Measurements from ENCODE around the gene WAC.
"Not testable (repeated sequence)": the region's sequence is repeated elsewhere in the genome, so short reads cannot be mapped to it uniquely, and the experiment has no call there.

Gene WAC

GRCh38 chr10:28616514-28616913 is 83.6 kb downstream of the WAC start:
- DNase-seq (ENCODE audit: low spot score), result no peak

GRCh38 chr10:28619455-28619854 is 86.5 kb downstream of the WAC start:
- DNase-seq (ENCODE audit: low spot score), result no peak

DNA sequence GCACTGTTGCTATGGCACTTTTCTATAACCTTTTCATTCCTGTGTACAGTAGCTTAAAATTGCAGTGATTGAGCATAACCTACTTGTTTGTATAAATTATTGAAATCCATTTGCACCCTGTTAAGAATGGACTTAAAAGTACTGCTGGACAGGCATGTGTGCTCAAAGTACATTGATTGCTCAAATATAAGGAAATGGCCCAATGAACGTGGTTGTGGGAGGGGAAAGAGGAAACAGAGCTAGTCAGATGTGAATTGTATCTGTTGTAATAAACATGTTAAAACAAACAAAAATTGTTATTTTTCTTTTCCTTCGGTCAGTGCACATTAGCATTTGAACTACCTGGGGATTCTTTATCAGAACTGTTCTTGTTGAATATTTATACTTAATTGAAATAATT is 87.3 kb downstream of the WAC start:
- DNase-seq (ENCODE audit: low spot score), result no peak

DNA sequence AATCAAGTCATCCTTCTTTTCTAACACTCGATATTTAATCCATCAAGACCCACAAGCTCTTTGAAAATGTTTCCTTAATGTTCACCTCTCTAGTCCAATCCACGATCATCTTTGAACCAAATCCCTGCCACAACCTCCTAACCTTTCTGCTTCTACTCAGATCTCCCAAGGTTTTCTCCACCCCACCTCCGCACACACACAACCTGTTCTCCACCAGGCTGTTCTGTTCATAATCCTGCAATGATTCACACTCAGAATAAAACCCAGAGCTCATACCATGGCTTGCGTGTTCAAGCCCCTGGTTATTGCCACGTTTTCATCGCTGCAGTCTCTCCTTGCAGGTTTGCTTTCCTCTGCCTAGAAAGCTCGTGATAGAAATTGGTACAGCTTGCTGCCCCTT is 90.6 kb downstream of the WAC start:
- DNase-seq (ENCODE audit: low spot score), result no peak

DNA sequence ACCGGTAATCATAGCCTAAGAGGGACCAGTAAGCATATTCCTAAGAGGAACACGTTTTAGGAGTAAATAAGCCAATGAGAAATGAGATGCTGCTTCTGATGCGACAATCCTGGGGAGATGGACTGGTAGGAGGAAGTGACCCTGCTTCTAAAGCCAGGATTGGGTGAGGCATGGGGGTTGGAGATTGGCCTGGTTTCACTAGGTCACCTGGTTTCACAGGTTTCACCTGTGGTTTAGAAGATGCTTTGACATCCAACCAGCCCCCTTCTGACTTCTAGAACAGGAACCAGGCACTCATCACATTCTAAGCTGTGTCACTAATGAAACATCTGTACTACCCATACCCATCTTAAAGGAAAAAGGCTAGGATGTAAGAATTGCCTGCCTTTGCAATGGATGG is 91.4 kb downstream of the WAC start:
- DNase-seq (ENCODE audit: low spot score), result no peak

GRCh38 chr10:28627102-28627501 is 94.2 kb downstream of the WAC start:
- no peak for DNase-seq (ENCODE audit: low spot score)

- DNase-seq (ENCODE audit: low spot score), result peak; percentile 91
Observed at GRCh38 chr10:28628184-28628893, 95.4 kb downstream of the WAC start.

DNA sequence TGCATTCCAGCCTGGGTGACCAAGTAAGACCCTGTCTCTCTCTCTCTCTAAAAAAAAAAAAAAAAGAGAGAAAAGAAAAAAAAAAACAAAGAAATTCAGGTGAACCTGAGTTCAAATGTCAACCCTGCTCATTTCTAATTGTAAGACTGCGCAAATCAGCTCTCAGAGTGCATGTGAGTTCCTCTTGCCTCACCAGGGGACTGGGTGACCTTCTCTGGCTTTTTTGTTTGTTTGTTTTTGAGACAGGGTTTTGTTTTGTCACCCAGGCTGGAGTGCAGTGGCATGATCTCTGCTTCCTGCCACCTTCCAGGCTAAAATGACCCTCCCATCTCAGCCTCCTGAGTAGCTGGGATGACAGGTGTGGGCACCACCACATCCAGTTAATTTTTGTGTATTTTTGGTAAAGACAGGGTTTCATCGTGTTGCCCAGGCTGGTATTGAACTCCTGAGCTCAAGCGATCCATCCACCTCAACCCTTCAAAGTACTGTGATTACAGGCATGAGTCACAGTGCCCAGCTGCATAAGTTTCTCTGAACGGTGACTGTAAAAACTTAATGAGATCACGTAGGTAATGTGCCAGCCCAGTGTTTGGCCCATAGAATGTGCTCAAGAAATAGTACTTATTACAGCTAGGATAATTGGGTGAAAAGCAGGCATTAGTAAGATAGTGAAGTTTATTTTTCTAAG is 99.1 kb downstream of the WAC start:
- DNase-seq (ENCODE audit: low spot score), result no peak

DNA sequence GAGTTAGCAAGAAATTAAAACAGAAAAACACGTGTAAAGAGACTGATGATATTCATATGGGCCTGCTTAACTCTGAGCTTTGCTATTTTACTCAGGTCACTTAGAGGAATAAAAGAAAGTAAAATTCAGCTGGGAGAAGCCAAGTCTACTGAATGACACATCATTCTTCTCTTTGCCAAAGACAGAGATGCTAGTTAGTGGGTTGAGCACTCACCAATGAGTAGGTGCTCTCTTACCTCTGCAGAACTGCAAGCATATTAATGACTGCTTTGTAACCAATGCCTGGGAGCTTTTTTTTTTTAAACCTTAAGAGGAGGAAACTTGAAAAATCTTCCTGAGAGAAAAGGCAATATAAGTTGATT is 99.6 kb downstream of the WAC start:
- no peak for DNase-seq (ENCODE audit: low spot score)

GRCh38 chr10:28633750-28634149 is 100.8 kb downstream of the WAC start:
- no peak for DNase-seq (ENCODE audit: low spot score)

DNA sequence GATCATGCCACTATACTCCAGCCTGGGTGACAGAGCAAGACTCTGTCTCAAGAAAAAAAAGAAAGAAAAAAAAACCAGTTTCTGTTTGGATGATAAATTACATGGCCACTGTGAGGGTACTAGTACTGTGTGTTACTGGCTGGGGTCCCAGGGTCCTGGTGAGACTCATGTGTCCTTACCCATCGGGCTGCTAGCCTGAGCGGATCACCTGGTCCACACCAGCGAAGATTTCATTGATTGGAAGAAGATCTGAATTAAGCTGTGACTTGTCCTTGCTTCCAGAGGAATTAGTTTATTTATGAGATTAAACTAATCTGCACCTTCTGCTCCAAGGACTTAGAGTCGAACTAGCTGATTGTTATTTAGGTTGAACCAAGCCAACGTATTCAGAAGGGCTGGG is 104.4 kb downstream of the WAC start:
- DNase-seq (ENCODE audit: low spot score), result no peak

GRCh38 chr10:28638392-28638791 is 105.5 kb downstream of the WAC start:
- no peak for DNase-seq (ENCODE audit: low spot score)

DNA sequence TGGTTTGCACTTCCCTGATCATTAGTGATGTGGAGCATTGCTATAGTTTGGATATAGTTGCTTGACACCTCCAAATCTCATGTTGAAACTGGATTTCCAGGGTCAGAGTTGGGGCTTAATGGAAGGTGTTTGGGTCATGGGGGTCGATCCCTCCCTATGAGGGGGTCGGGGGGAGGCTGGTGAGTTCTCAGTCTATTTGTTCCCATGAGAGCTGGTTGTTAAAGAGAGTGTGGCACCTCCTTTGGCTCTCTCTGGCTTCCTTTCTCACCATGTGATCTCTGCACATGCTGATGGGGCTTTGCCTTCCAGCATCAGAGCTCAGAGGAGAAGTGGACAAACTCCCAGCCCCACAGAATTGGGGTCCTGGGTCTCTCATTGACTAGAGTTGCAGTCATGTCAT is 107.6 kb downstream of the WAC start:
- DNase-seq (ENCODE audit: low spot score), result no peak

DNA sequence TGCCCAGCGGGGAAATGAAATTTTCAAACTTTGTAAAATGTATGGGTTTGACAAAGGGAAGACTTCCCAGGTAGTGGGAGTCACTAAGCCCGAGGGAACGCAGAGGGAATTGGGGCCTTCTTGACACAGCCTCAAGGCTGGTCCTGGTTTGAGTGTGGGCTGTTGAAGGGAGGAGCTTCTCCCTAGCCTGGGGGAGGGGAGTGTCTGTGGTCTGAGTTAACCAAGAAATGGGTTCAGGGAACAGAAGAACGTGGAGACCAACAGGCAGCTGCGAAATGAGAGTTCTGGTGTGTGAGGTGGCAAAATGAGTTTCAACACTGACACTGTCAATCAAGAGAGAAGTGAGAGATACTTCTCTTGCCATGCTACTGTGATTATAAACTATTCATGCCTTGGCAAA is 111.7 kb downstream of the WAC start:
- DNase-seq (ENCODE audit: low spot score), result no peak

DNA sequence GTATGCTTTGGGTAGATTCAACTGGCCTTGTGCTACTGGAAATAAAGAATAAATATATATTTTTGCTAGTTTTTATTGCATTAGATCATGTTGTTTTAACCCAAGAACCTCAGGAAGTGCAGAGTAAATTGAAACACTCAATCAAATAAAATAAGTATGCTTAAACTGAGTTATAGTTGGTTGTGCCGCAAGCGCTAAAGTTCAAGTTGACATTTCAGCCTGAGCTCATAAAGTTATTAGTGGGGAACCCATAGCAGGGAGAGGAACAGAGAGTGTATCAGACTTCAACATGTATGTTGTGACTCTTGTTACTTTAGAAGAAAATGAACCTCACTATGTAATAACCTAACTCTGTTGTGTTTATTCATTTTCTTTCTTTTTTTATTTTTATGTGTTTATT is 119.2 kb downstream of the WAC start:
- DNase-seq (ENCODE audit: low spot score), result no peak

DNA sequence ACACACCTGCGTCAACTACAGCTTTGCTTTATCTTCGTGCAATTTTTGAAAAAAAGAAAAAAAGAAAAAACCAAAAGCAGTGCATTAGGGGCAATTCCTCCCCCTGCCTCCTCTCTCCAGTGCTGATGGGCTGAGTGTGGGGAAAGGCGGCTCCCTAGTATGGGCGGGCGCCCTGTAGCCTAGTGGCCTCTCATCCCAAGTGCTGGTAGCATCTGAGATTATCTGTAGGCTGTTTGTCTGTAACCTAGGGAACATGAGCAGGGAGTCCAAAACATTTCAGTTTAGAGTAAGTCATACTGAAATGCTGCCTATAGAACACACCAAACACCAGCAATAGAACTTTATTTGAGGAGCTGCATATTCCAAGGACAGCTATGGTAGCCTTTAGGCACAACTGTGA is 119.8 kb downstream of the WAC start:
- DNase-seq (ENCODE audit: low spot score), result no peak

DNA sequence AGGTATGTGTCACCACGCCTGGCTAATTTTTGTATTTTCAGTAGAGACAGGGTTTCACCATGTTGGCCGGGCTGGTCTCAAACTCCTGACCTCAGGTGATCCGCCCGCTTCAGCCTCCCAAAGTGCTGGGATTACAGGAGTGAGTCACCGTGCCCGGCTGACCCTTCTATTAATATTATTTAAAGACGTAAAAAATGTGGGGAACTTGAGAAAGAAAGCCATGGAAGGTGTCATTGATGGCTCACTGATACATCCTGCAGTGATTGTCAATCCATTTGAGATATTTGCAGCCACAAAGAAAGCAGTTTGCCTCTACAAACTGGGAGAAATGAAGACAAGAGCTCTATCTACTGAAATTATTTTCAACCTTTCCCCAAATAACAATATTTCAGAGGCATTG is 125.9 kb downstream of the WAC start:
- DNase-seq (ENCODE audit: low spot score), result not testable (repeated sequence)

GRCh38 chr10:28661035-28661434 is 128.1 kb downstream of the WAC start:
- DNase-seq (ENCODE audit: low spot score), result peak; percentile 89

DNA sequence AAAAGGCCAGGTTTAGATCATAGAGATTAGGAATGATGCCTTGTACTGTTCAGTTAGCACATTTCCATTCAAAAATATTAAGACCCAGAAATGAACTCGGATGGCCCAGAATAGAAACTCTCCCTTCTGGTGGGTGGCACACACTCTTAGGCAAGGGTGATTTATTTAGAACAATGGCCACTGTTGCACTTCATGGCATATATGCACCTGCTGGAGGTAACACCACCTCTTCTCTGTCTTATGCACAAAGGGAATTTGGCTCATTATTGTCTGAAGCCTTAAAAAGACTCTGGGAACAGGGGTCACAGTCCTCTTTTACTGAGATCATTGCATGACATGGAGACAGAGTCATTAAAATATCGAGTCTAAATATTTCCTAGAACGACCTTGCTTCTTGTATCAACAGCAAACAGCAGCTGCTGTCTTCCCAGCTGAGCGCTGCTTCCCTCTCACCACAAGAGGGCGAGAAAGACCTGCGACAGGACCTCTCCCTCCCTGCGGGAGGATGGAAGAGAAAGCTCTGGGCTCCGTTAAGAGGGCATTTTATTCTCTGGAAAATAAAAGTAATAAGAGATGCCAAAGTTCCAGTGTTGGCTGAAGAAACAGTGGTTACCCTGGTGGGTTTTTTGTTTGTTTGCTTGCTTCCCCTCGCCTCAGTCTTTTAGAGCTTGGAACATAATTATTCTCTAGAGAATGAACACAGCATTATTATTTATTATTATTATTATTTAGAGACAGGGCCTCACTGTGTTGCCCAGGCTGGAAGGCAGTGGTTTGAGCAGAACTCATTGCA is 130.9 kb downstream of the WAC start:
- DNase-seq (ENCODE audit: low spot score), result peak; percentile 90

DNA sequence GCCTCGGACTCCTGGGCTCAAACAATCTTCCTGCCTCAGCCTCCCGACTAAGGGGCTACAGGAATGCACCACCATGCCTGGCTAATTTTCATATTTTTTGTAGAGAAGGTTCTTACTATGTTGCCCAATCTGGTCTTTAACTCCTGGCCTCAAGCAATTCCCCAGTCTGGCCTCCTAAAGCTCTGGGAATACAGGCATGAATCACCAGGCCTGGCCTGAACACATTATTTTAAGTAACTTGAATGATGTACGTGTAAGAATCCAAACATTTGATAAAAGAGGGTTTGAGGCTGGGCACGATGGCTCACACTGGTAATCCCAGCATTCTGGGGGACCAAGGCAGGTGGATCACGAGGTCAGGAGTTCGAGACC is 131.4 kb downstream of the WAC start:
- DNase-seq (ENCODE audit: low spot score), result no peak

- DNase-seq (ENCODE audit: low spot score), result no peak
Observed at GRCh38 chr10:28666751-28667467, 134.0 kb downstream of the WAC start.

GRCh38 chr10:28668363-28669226 is 135.7 kb downstream of the WAC start:
- DNase-seq (ENCODE audit: low spot score), result peak; percentile 69
